MM.1S (cell line): ENCODE results near the gene S100B.

ENCODE experiments used
- EZH2 ChIP-seq: fragments of 300-600 bp; sonication (generic); optimal IDR thresholded peaks from 2 replicates; pipeline ENCODE3; 2017; ENCODE audit warnings: low read depth, mild to moderate bottlenecking, antibody characterized with exemption, low read length, mixed read lengths
- TF ChIP-seq, protein P1 (sequence below): fragments of 300-600 bp; sonication (generic); IDR thresholded peaks from 2 replicates; pipeline ENCODE4 v1.5.1; 2016; ENCODE audit warnings: antibody characterized with exemption, low read length, mixed read lengths

DNA sequence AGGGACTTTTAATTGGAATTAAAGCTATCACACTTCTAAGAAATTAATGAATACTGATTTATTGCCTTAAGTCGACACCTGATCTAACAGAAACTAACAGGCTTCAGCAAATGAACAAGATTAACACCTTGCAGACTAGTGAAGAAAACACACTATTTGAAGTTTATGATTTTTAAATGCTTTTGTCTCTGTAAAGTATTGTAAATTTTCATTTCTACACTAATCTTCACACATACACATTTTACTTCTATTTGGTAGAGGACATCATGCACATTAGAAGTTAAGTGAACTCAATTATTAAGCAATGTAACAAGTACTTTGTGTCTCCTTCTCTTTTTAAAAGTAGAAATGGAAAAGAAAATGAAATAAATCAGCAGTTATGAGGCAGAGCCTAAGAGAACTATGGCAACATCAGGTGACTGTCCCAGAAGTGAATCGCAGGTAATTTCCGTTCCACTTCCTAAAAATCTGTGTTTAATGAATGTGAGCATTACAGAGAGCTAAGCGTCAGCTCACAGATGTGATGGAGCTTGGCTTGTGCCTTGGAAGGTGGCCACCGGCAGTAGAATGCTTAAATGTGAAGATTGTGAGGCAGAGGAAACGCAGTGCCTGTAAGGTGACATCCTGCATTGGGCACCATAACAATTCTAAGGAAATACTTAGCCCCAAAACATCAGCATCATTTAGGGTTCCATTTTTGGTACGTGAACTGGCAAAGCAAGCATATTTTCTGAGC, 31.8 kb upstream of the S100B start:
- TF ChIP-seq, protein P1, sequence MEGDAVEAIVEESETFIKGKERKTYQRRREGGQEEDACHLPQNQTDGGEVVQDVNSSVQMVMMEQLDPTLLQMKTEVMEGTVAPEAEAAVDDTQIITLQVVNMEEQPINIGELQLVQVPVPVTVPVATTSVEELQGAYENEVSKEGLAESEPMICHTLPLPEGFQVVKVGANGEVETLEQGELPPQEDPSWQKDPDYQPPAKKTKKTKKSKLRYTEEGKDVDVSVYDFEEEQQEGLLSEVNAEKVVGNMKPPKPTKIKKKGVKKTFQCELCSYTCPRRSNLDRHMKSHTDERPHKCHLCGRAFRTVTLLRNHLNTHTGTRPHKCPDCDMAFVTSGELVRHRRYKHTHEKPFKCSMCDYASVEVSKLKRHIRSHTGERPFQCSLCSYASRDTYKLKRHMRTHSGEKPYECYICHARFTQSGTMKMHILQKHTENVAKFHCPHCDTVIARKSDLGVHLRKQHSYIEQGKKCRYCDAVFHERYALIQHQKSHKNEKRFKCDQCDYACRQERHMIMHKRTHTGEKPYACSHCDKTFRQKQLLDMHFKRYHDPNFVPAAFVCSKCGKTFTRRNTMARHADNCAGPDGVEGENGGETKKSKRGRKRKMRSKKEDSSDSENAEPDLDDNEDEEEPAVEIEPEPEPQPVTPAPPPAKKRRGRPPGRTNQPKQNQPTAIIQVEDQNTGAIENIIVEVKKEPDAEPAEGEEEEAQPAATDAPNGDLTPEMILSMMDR = no peak
- no peak for TF ChIP-seq EZH2
